ENCODE data around the gene KRT27.

The KRT27 gene

DNA sequence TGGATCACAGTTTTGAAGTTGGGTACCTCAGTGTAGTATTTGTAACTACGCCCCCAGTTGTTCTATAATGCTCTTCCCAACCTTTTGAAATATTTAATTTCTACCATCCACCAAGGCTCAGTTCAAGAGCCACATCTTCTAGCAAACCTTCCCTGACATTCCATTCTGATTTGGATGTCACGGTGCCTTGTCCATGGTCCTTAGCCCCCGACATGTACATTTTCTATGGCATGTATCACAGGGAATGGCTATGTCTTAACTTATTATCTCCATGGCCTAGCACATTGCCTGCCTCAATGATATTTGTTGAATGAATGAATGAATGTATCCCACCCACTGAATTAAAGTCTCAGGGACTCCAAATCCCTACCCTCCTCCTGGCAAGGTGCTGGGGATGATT, 23.8 kb upstream of the KRT27 start:
- WGBS = 86% methylated on average over 3 of the region's 3 CpGs
- H3K27me3 ChIP-seq (ENCODE audit: insufficient read depth, low read length) = peaks cover 75% of the 10 kb centered on the region
- no peaks in the 10 kb centered on the region for H3K9me3 ChIP-seq (ENCODE audit: insufficient read depth, low read depth, low read length)

DNA sequence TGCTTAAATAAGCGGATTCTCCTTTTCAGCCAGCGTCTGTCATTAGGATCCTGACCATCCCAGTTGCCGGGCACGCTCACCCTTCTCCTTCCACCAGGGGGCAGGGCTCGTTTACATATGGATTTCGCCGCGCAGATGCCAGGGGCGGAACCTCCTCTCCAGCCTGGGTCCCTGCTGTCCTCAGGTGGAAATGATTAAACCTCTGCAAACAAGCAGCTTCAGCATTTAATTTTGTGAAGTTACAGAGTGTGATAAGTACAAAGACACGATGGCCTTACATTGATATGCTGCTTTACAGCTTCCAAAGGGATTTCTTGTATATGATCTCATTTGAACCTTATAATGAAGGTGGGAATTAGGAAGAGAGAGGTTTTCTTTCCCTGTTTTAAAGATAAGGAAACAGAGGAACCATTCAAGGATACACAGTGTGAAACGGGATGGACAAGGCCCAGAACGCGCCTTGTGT, 21.3 kb upstream of the KRT27 start:
- H3K27me3 ChIP-seq (ENCODE audit: insufficient read depth, low read length) = peaks cover 67% of the 10 kb centered on the region
- no peak overlapping the region for H3K27ac ChIP-seq (ENCODE audit: low read depth, low read length)
- peaks cover 3% of the 10 kb centered on the region; the same call in 1 of the 2 replicates for H3K4me1 ChIP-seq (ENCODE audit: insufficient read depth, low read length)
- H3K9me3 ChIP-seq (ENCODE audit: insufficient read depth, low read depth, low read length) = no peaks in the 10 kb centered on the region
- 20% methylated on average over 13 of the region's 13 CpGs for WGBS
- no peaks in the 10 kb centered on the region for H3K36me3 ChIP-seq (ENCODE audit: insufficient read depth, low read length)
- no peak overlapping the region for H3K4me3 ChIP-seq (ENCODE audit: low read length)
- H3K9ac ChIP-seq (ENCODE audit: low read depth, low read length) = no peak overlapping the region

More for the DNA sequence above, 23.8 kb upstream of the KRT27 start:
- Histone ChIP-seq H3K27ac (ENCODE audit: low read depth, low read length) (no peak overlapping the region), H3K9ac (ENCODE audit: low read depth, low read length) (no peak overlapping the region), H3K36me3 (ENCODE audit: insufficient read depth, low read length) (no peaks in the 10 kb centered on the region), H3K4me3 (ENCODE audit: low read length) (no peak overlapping the region), H3K4me1 (ENCODE audit: insufficient read depth, low read length) (peaks cover 3% of the 10 kb centered on the region; the same call in 1 of the 2 replicates)

DNA sequence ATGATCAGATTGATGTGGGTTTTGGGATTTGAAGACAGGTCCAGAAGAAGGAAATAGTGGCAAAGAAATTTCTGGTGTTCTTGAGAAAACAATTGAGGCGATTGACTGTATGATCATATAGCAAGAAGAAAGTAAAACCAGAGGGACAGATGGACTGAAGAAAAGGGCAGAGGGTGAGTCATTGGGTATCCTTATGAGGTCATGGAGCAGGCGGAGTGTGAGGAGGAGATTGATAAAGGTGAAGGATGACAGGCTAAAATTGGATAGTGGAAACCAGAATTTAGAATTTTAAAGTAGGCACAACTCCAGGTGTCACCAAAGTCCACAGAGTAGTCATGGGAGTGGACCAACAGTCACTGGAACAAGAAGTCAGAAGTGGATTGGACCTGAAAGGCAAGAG, 18.8 kb upstream of the KRT27 start:
- WGBS = 84% methylated on average over 2 of the region's 2 CpGs
- no peak overlapping the region for H3K27ac ChIP-seq (ENCODE audit: low read depth, low read length)
- H3K27me3 ChIP-seq (ENCODE audit: insufficient read depth, low read length) = peaks cover 42% of the 10 kb centered on the region
- H3K9ac ChIP-seq (ENCODE audit: low read depth, low read length) = no peak overlapping the region
- no peak overlapping the region for H3K4me3 ChIP-seq (ENCODE audit: low read length)
- no peaks in the 10 kb centered on the region for H3K36me3 ChIP-seq (ENCODE audit: insufficient read depth, low read length)
- no peaks in the 10 kb centered on the region for H3K9me3 ChIP-seq (ENCODE audit: insufficient read depth, low read depth, low read length)
- peaks cover 3% of the 10 kb centered on the region; the same call in 1 of the 2 replicates for H3K4me1 ChIP-seq (ENCODE audit: insufficient read depth, low read length)

DNA sequence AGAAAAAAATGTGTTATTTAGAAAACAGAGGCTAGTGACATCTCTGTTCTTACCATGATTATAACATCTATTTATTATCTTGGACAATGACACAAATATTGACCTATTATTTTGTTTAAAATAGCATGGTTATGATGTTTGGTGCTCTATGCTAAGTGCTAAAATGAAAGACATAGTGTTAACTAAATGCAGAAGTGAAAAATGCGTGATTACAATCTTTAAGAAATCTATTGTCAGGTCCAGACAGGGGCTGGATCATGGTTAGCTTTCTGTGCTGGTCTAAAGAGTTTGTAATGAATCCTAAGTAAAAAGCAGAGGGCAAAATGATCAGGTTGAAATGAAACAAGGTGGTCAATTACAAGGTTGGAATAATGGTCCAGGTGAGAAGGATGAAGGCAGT, 18.0 kb upstream of the KRT27 start:
- Histone ChIP-seq H3K4me1 (ENCODE audit: insufficient read depth, low read length) (peaks cover 3% of the 10 kb centered on the region; the same call in 1 of the 2 replicates), H3K9me3 (ENCODE audit: insufficient read depth, low read depth, low read length) (no peaks in the 10 kb centered on the region), H3K36me3 (ENCODE audit: insufficient read depth, low read length) (no peaks in the 10 kb centered on the region), H3K9ac (ENCODE audit: low read depth, low read length) (no peak overlapping the region), H3K27me3 (ENCODE audit: insufficient read depth, low read length) (peaks cover 34% of the 10 kb centered on the region), H3K27ac (ENCODE audit: low read depth, low read length) (no peak overlapping the region), H3K4me3 (ENCODE audit: low read length) (no peak overlapping the region)
- whole genome bisulfite sequencing = 86% methylated on average over 1 of the region's 1 CpG

DNA sequence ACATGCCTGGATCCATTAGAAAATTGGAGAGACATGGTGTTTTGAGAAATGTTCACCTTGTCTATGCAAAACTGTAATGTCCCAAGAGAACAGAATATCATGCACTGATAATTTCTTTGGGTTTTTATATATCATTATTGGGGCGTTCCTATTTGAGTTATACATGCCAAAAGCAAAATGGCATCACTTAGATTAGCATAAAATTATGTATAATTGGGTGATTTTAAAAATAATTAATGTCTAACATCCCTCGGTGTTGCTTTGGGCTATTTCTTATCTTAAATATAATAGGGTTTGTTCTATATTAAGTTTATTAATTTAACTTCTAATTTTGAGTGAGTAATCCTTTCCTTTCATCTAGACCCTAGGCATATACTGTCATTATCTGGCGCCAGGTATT, 17.5 kb upstream of the KRT27 start, which contains the start of gene KRT28:
Gene KRT28 (minus strand): TSS at position 101 of the 400 bp plus-strand sequence. CDS start 66 bp downstream, at position 35.
- Histone ChIP-seq H3K4me3 (ENCODE audit: low read length) (no peak within 1 kb of the TSS), H3K36me3 (ENCODE audit: insufficient read depth, low read length) (no peaks in the 10 kb centered on the region), H3K27me3 (ENCODE audit: insufficient read depth, low read length) (peaks cover 32% of the 10 kb centered on the region), H3K9ac (ENCODE audit: low read depth, low read length) (no peak within 1 kb of the TSS), H3K9me3 (ENCODE audit: insufficient read depth, low read depth, low read length) (no peaks in the 10 kb centered on the region), H3K4me1 (ENCODE audit: insufficient read depth, low read length) (peaks cover 3% of the 10 kb centered on the region; the same call in 1 of the 2 replicates), H3K27ac (ENCODE audit: low read depth, low read length) (no peak within 1 kb of the TSS)
- 88% methylated on average over 1 of the region's 3 CpGs for WGBS

DNA sequence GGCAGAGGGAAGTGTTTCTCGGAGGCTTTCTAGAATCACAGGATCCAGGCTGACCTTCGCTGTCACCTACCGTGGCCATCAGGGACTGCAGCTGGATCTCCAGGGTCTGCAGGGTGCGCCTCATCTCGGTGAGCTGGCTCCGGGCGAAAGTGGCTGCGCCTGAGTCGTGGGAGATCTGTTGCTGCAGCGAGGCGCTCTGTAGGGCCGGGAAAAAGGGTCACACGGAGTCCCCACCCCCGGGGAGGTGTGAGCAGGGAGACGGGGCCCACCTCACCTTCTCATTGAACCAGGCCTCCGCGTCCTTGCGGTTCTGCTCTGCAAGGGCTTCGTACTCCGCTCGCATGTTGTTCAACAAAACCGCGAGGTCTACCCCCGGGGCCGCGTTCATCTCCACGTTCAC, 14.5 kb upstream of the KRT27 start:
- WGBS = 92% methylated on average over 27 of the region's 27 CpGs

DNA sequence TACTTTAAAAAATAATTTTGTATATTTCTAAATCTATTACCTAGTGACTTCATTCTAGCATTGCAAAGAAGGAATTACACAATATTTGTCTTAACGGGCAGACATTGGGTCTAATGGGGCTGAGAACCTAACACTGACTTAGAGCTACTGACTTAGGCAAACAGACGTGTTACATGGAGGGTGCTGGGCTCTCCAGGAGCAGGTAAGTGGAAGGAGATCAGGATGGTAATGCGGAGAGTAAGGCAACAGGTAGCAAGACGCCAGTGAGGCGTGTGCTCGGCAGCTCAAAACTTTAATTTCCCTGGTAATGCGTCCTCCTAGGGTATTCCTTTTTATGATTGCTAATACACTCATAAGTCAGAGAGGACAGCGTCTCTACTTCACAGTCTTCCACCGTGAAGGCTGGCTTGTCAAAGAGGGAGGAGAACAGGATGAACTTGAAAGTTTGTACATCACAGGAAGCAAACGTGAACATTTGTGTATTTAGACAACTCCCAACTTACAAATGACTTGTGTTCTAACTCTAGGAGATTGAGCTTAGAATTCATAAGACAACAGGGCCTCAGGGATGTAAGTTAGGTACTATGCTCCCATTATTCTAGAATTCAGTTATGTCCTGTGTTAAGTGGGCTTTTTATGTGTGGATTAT, 12.8 kb upstream of the KRT27 start:
- Histone ChIP-seq H3K27ac (ENCODE audit: low read depth, low read length) (no peak overlapping the region), H3K9me3 (ENCODE audit: insufficient read depth, low read depth, low read length) (no peaks in the 10 kb centered on the region), H3K9ac (ENCODE audit: low read depth, low read length) (no peak overlapping the region), H3K27me3 (ENCODE audit: insufficient read depth, low read length) (peaks cover 13% of the 10 kb centered on the region), H3K4me1 (ENCODE audit: insufficient read depth, low read length) (no peaks in the 10 kb centered on the region), H3K36me3 (ENCODE audit: insufficient read depth, low read length) (no peaks in the 10 kb centered on the region), H3K4me3 (ENCODE audit: low read length) (no peak overlapping the region)
- 93% methylated on average over 9 of the region's 10 CpGs for WGBS

More for the DNA sequence above, 14.5 kb upstream of the KRT27 start:
- Histone ChIP-seq H3K27me3 (ENCODE audit: insufficient read depth, low read length) (peaks cover 29% of the 10 kb centered on the region), H3K4me3 (ENCODE audit: low read length) (no peak overlapping the region), H3K27ac (ENCODE audit: low read depth, low read length) (no peak overlapping the region), H3K36me3 (ENCODE audit: insufficient read depth, low read length) (no peaks in the 10 kb centered on the region), H3K9ac (ENCODE audit: low read depth, low read length) (no peak overlapping the region), H3K9me3 (ENCODE audit: insufficient read depth, low read depth, low read length) (no peaks in the 10 kb centered on the region), H3K4me1 (ENCODE audit: insufficient read depth, low read length) (no peaks in the 10 kb centered on the region)

DNA sequence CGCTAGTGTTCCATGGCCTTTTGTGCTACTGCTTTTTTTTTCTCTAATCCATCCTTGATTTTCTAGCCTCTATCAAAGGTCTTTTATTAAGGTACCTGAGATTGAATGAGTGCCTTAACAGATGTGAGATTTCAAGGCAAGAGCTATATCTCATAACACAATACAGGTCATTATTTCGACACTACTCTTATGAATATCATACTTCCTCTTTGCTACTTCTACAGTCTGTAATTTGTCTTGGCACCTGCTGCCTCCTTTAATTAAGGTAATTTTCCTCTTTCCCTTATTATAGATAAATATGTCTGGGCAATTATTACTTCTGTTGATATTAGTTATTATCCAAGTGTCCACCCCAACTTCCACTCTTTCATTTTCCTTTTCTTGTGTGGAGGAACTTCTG, 12.1 kb upstream of the KRT27 start:
- Histone ChIP-seq H3K4me1 (ENCODE audit: insufficient read depth, low read length) (no peaks in the 10 kb centered on the region), H3K9ac (ENCODE audit: low read depth, low read length) (no peak overlapping the region), H3K9me3 (ENCODE audit: insufficient read depth, low read depth, low read length) (no peaks in the 10 kb centered on the region), H3K4me3 (ENCODE audit: low read length) (no peak overlapping the region), H3K27ac (ENCODE audit: low read depth, low read length) (no peak overlapping the region), H3K36me3 (ENCODE audit: insufficient read depth, low read length) (no peaks in the 10 kb centered on the region), H3K27me3 (ENCODE audit: insufficient read depth, low read length) (peaks cover 8% of the 10 kb centered on the region)
- 92% methylated on average over 2 of the region's 2 CpGs for WGBS

DNA sequence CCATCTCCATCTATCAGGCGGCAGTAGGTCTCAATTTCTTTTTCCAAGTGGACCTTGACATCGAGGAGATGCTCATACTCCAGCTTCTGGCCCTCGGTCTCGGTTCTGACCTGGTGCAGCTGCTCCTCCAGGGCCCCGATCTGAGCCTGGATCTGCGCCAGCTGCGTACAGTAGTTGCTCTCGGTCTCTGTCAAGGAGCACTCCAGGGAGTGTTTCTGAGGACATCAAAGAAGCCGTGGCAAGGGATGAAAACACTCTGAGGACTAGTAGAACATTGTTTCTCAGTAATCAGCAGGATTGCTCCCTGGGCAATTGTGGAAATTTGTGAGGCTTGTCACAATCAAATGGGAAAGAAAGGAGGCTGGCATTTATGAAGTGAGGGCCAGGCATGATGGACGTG, 11.5 kb upstream of the KRT27 start:
- Histone ChIP-seq H3K4me1 (ENCODE audit: insufficient read depth, low read length) (no peaks in the 10 kb centered on the region), H3K9ac (ENCODE audit: low read depth, low read length) (no peak overlapping the region), H3K27me3 (ENCODE audit: insufficient read depth, low read length) (peaks cover 5% of the 10 kb centered on the region; the same call in 1 of the 2 replicates), H3K9me3 (ENCODE audit: insufficient read depth, low read depth, low read length) (no peaks in the 10 kb centered on the region), H3K4me3 (ENCODE audit: low read length) (no peak overlapping the region), H3K27ac (ENCODE audit: low read depth, low read length) (no peak overlapping the region), H3K36me3 (ENCODE audit: insufficient read depth, low read length) (no peaks in the 10 kb centered on the region)
- WGBS = 91% methylated on average over 10 of the region's 10 CpGs

DNA sequence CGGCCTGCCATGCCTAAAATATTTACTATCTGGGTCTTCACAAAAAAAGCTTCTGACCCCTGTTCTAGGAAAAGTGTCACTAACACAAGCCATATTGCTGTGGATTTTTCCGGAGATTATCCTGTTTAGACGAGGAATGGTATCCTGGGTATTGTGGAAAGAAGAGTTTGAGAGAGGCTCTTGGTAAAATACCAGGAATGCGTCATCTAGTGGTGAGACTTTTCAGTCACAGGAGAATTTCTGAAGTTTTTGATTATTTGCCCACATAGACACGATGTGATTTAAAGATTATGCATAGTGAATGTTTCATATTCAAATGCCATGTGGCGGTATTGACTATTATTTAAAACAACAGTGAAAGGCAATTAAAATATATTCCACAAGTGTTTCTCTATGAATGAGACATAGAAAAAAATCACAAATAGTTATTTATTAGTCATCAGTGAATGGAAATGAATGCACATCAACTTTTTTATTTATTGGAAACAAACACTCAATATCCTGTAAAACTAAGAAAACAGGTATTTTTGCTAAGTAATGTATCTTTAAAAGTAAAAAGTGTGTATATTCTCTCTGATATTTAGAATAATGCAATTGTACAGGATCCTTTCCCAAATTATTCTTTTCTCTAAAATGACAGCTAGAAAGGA, 9.6 kb upstream of the KRT27 start:
- WGBS = 53% methylated on average over 5 of the region's 6 CpGs
- Histone ChIP-seq H3K9me3 (ENCODE audit: insufficient read depth, low read depth, low read length) (no peaks in the 10 kb centered on the region), H3K4me3 (ENCODE audit: low read length) (no peak overlapping the region), H3K4me1 (ENCODE audit: insufficient read depth, low read length) (no peaks in the 10 kb centered on the region), H3K9ac (ENCODE audit: low read depth, low read length) (no peak overlapping the region), H3K36me3 (ENCODE audit: insufficient read depth, low read length) (no peaks in the 10 kb centered on the region), H3K27me3 (ENCODE audit: insufficient read depth, low read length) (peaks cover 5% of the 10 kb centered on the region; the same call in 1 of the 2 replicates), H3K27ac (ENCODE audit: low read depth, low read length) (no peak overlapping the region)

DNA sequence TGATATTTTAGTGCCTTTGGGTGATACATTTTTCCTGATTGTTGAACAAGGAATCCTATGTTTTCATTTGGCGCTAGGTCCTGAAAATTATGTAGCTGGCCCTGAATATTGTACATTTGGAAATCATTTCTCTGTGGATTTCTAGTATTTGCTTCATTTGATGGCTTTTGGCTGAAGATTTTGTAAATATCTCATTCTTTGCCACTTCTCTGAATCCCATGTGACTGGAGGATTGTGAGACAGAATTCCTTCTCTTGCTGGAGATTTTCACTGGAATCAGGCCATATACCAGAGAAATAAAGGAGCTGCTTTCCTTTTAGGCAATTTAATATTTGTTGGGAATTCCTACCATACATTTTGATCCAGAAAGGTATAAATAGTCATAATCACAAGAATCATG, 8.8 kb upstream of the KRT27 start:
- Histone ChIP-seq H3K36me3 (ENCODE audit: insufficient read depth, low read length) (no peaks in the 10 kb centered on the region), H3K4me1 (ENCODE audit: insufficient read depth, low read length) (no peaks in the 10 kb centered on the region), H3K4me3 (ENCODE audit: low read length) (no peak overlapping the region), H3K9me3 (ENCODE audit: insufficient read depth, low read depth, low read length) (no peaks in the 10 kb centered on the region), H3K9ac (ENCODE audit: low read depth, low read length) (no peak overlapping the region), H3K27ac (ENCODE audit: low read depth, low read length) (no peak overlapping the region), H3K27me3 (ENCODE audit: insufficient read depth, low read length) (peaks cover 5% of the 10 kb centered on the region; the same call in 1 of the 2 replicates)
- 91% methylated on average over 1 of the region's 1 CpG for WGBS

Measured in HUES64 (cell line).